ENCODE data around the gene RPRD1A. TPM values are rescaled to one million over a fixed set of nuclear protein-coding genes. Genes with fewer than 3 reads are reported as not detected.
"Not testable (repeated sequence)": the region's sequence is repeated elsewhere in the genome, so short reads cannot be mapped to it uniquely, and the experiment has no call there.

Gene RPRD1A
- 36.7 TPM for polyA plus RNA-seq (2013)

GRCh38 chr18:36067055-36067957 lies at the start of gene RPRD1A:
Gene RPRD1A, minus strand, starts transcription at chr18:36067559. Its CDS starts 155 bp downstream, at chr18:36067404.
- POLR2A ChIA-PET, result interaction anchor here (0.8 kb wide), 1 partner anchor 207 kb away, joined by 4 read pairs; no protein-coding TSS in a partner anchor
- H3K4me3 ChIP-seq (ENCODE audit: control insufficient read depth in 1 of 7, extremely low read depth in 1 of 7, insufficient read depth in 4 of 7, low read depth in 2 of 7, low read length in 6 of 7), result peak within 1 kb of the TSS; percentile 80 to 98 (median 95)
- peak; percentile 95 to 98 (median 97) for DNase-seq
- CTCF ChIA-PET, result interaction anchor here (2.1 kb wide), 1 partner anchor 29 kb away, joined by 6 read pairs; no protein-coding TSS in a partner anchor
- peaks cover 2 to 20% (median 15%) of the 10 kb centered on the region in 4 experiments for H3K4me1 ChIP-seq (ENCODE audit: control extremely low read depth in 1 of 4, control insufficient read depth in 4 of 4, insufficient read depth in 4 of 4, low read length in 3 of 4)
- H3K9me3 ChIP-seq (ENCODE audit: control extremely low read depth in 1 of 5, control insufficient read depth in 4 of 5, insufficient read depth in 2 of 5, low read depth in 1 of 5, low read length in 4 of 5), result no peaks in the 10 kb centered on the region
- peaks cover 0 to 3% (median 0%) of the 10 kb centered on the region in 4 experiments for H3K36me3 ChIP-seq (ENCODE audit: control insufficient read depth in 4 of 4, insufficient read depth in 4 of 4, low read length in 3 of 4)
- H3K27ac ChIP-seq (ENCODE audit: insufficient read depth in 1 of 2, low read depth in 1 of 2, low read length in 2 of 2, poor library complexity in 1 of 2, severe bottlenecking in 2 of 2), result peak within 1 kb of the TSS; percentile 84 to 92
- peaks cover 0 to 5% (median 0%) of the 10 kb centered on the region in 5 experiments for H3K27me3 ChIP-seq (replicated peaks in 2 of 5; ENCODE audit: control insufficient read depth in 4 of 5, insufficient read depth in 5 of 5, low read length in 4 of 5)
- 0% methylated on average over 53 of the region's 66 CpGs for WGBS (ENCODE audit: insufficient coverage)

GRCh38 chr18:36116771-36117170 lies 49.4 kb upstream of the RPRD1A start:
- H3K27ac ChIP-seq (ENCODE audit: insufficient read depth in 1 of 2, low read depth in 1 of 2, low read length in 2 of 2, poor library complexity in 1 of 2, severe bottlenecking in 2 of 2), result not testable (repeated sequence)

GRCh38 chr18:36114738-36115137 lies 47.4 kb upstream of the RPRD1A start:
- no CpG with 5 or more reads among the region's 1 CpG for WGBS (ENCODE audit: insufficient coverage)
- no peak overlapping the region for H3K27ac ChIP-seq (ENCODE audit: insufficient read depth in 1 of 2, low read depth in 1 of 2, low read length in 2 of 2, poor library complexity in 1 of 2, severe bottlenecking in 2 of 2)
- DNase-seq, result no peak
- H3K4me1 ChIP-seq (ENCODE audit: control extremely low read depth in 1 of 4, control insufficient read depth in 4 of 4, insufficient read depth in 4 of 4, low read length in 3 of 4), result no peaks in the 10 kb centered on the region
- ChIA-PET CTCF (no interaction called here), POLR2A (no interaction called here)
- no peaks in the 10 kb centered on the region for H3K27me3 ChIP-seq (replicated peaks in 2 of 5; ENCODE audit: control insufficient read depth in 4 of 5, insufficient read depth in 5 of 5, low read length in 4 of 5)
- H3K36me3 ChIP-seq (ENCODE audit: control insufficient read depth in 4 of 4, insufficient read depth in 4 of 4, low read length in 3 of 4), result peaks cover 19 to 68% (median 32%) of the 10 kb centered on the region in 4 experiments
- H3K9me3 ChIP-seq (ENCODE audit: control extremely low read depth in 1 of 5, control insufficient read depth in 4 of 5, insufficient read depth in 2 of 5, low read depth in 1 of 5, low read length in 4 of 5), result no peaks in the 10 kb centered on the region
- H3K4me3 ChIP-seq (ENCODE audit: control insufficient read depth in 1 of 7, extremely low read depth in 1 of 7, insufficient read depth in 4 of 7, low read depth in 2 of 7, low read length in 6 of 7), result no peak overlapping the region

More at GRCh38 chr18:36116771-36117170, 49.4 kb upstream of the RPRD1A start:
- H3K4me1 ChIP-seq (ENCODE audit: control extremely low read depth in 1 of 4, control insufficient read depth in 4 of 4, insufficient read depth in 4 of 4, low read length in 3 of 4); H3K27me3 ChIP-seq (replicated peaks in 2 of 5; ENCODE audit: control insufficient read depth in 4 of 5, insufficient read depth in 5 of 5, low read length in 4 of 5); H3K9me3 ChIP-seq (ENCODE audit: control extremely low read depth in 1 of 5, control insufficient read depth in 4 of 5, insufficient read depth in 2 of 5, low read depth in 1 of 5, low read length in 4 of 5); H3K4me3 ChIP-seq (ENCODE audit: control insufficient read depth in 1 of 7, extremely low read depth in 1 of 7, insufficient read depth in 4 of 7, low read depth in 2 of 7, low read length in 6 of 7); DNase-seq; POLR2A ChIA-PET; CTCF ChIA-PET: not testable (repeated sequence)
- H3K36me3 ChIP-seq (ENCODE audit: control insufficient read depth in 4 of 4, insufficient read depth in 4 of 4, low read length in 3 of 4), result peaks cover 13 to 77% (median 33%) of the 10 kb centered on the region in 4 experiments
- WGBS (ENCODE audit: insufficient coverage), result 100% methylated on average over 9 of the region's 11 CpGs

DNA sequence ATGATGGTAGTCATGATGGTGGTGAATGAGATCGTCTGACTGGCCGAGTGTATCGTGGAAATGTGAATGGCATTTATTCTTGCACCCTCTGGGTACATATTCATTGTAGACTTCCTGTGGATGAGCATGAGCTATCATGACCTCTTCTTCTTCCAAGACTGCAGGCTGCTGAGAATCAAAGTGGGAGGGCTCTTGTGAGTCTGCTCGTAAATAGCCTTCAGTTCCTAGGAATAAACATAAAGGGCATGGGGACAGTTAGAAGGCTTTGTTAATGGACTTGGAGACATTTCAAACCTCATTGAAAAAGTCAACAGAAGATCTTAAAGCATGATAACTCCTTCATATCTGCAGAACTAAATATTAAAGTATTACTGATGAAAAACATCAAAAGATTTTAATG lies 46.9 kb upstream of the RPRD1A start:
- Histone ChIP-seq H3K27ac (ENCODE audit: insufficient read depth in 1 of 2, low read depth in 1 of 2, low read length in 2 of 2, poor library complexity in 1 of 2, severe bottlenecking in 2 of 2) (no peak overlapping the region), H3K9me3 (ENCODE audit: control extremely low read depth in 1 of 5, control insufficient read depth in 4 of 5, insufficient read depth in 2 of 5, low read depth in 1 of 5, low read length in 4 of 5) (no peaks in the 10 kb centered on the region), H3K4me3 (ENCODE audit: control insufficient read depth in 1 of 7, extremely low read depth in 1 of 7, insufficient read depth in 4 of 7, low read depth in 2 of 7, low read length in 6 of 7) (no peak overlapping the region), H3K4me1 (ENCODE audit: control extremely low read depth in 1 of 4, control insufficient read depth in 4 of 4, insufficient read depth in 4 of 4, low read length in 3 of 4) (no peaks in the 10 kb centered on the region), H3K36me3 (ENCODE audit: control insufficient read depth in 4 of 4, insufficient read depth in 4 of 4, low read length in 3 of 4) (peaks cover 18 to 65% (median 31%) of the 10 kb centered on the region in 4 experiments), H3K27me3 (replicated peaks in 2 of 5; ENCODE audit: control insufficient read depth in 4 of 5, insufficient read depth in 5 of 5, low read length in 4 of 5) (no peaks in the 10 kb centered on the region)
- CTCF ChIA-PET, result no interaction called here
- no peak for DNase-seq
- POLR2A ChIA-PET, result no interaction called here
- WGBS (ENCODE audit: insufficient coverage), result 100% methylated on average over 4 of the region's 4 CpGs

DNA sequence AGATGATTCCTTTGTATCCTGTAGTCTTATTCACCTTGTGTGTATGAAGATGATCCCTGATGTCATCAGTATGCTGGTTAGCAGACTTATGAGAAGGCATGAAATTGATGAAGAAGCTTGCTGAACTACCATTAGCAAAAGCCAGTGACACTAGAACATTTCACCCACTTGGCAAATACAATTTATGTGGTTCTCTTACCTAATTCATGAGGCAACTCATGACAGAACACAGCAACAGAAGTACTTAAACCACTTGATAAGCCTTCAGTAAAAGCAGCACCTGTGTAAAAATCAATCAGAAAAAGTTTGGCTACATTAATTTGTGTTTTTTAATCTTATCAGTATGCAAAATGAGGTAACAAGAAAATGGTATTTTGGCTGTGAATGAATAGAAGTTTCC lies 44.9 kb upstream of the RPRD1A start:
- peaks cover 20 to 64% (median 32%) of the 10 kb centered on the region in 4 experiments for H3K36me3 ChIP-seq (ENCODE audit: control insufficient read depth in 4 of 4, insufficient read depth in 4 of 4, low read length in 3 of 4)
- ChIA-PET CTCF (no interaction called here), POLR2A (no interaction called here)

GRCh38 chr18:36109737-36110136 lies 42.4 kb upstream of the RPRD1A start:
- WGBS (ENCODE audit: insufficient coverage), result no CpG with 5 or more reads among the region's 1 CpG
- Histone ChIP-seq H3K9me3 (ENCODE audit: control extremely low read depth in 1 of 5, control insufficient read depth in 4 of 5, insufficient read depth in 2 of 5, low read depth in 1 of 5, low read length in 4 of 5) (no peaks in the 10 kb centered on the region), H3K4me1 (ENCODE audit: control extremely low read depth in 1 of 4, control insufficient read depth in 4 of 4, insufficient read depth in 4 of 4, low read length in 3 of 4) (no peaks in the 10 kb centered on the region), H3K36me3 (ENCODE audit: control insufficient read depth in 4 of 4, insufficient read depth in 4 of 4, low read length in 3 of 4) (peaks cover 19 to 47% (median 23%) of the 10 kb centered on the region in 4 experiments), H3K27ac (ENCODE audit: insufficient read depth in 1 of 2, low read depth in 1 of 2, low read length in 2 of 2, poor library complexity in 1 of 2, severe bottlenecking in 2 of 2) (no peak overlapping the region), H3K27me3 (replicated peaks in 2 of 5; ENCODE audit: control insufficient read depth in 4 of 5, insufficient read depth in 5 of 5, low read length in 4 of 5) (no peaks in the 10 kb centered on the region), H3K4me3 (ENCODE audit: control insufficient read depth in 1 of 7, extremely low read depth in 1 of 7, insufficient read depth in 4 of 7, low read depth in 2 of 7, low read length in 6 of 7) (no peak overlapping the region)
- ChIA-PET CTCF (no interaction called here), POLR2A (interaction anchor here (0.6 kb wide), 1 partner anchor 10 kb away, joined by 3 read pairs; no protein-coding TSS in a partner anchor)
- no peak for DNase-seq

More for the DNA sequence above, 44.9 kb upstream of the RPRD1A start:
- H3K4me1 ChIP-seq (ENCODE audit: control extremely low read depth in 1 of 4, control insufficient read depth in 4 of 4, insufficient read depth in 4 of 4, low read length in 3 of 4), result no peaks in the 10 kb centered on the region
- H3K27me3 ChIP-seq (replicated peaks in 2 of 5; ENCODE audit: control insufficient read depth in 4 of 5, insufficient read depth in 5 of 5, low read length in 4 of 5), result no peaks in the 10 kb centered on the region
- no peak for DNase-seq
- no peak overlapping the region for H3K4me3 ChIP-seq (ENCODE audit: control insufficient read depth in 1 of 7, extremely low read depth in 1 of 7, insufficient read depth in 4 of 7, low read depth in 2 of 7, low read length in 6 of 7)
- no peak overlapping the region for H3K27ac ChIP-seq (ENCODE audit: insufficient read depth in 1 of 2, low read depth in 1 of 2, low read length in 2 of 2, poor library complexity in 1 of 2, severe bottlenecking in 2 of 2)
- no peaks in the 10 kb centered on the region for H3K9me3 ChIP-seq (ENCODE audit: control extremely low read depth in 1 of 5, control insufficient read depth in 4 of 5, insufficient read depth in 2 of 5, low read depth in 1 of 5, low read length in 4 of 5)

- no peaks in the 10 kb centered on the region for H3K4me1 ChIP-seq (ENCODE audit: control extremely low read depth in 1 of 4, control insufficient read depth in 4 of 4, insufficient read depth in 4 of 4, low read length in 3 of 4)
- H3K4me3 ChIP-seq (ENCODE audit: control insufficient read depth in 1 of 7, extremely low read depth in 1 of 7, insufficient read depth in 4 of 7, low read depth in 2 of 7, low read length in 6 of 7), result no peak overlapping the region
- ChIA-PET POLR2A (no interaction called here), CTCF (no interaction called here)
- H3K9me3 ChIP-seq (ENCODE audit: control extremely low read depth in 1 of 5, control insufficient read depth in 4 of 5, insufficient read depth in 2 of 5, low read depth in 1 of 5, low read length in 4 of 5), result no peaks in the 10 kb centered on the region
- H3K27me3 ChIP-seq (replicated peaks in 2 of 5; ENCODE audit: control insufficient read depth in 4 of 5, insufficient read depth in 5 of 5, low read length in 4 of 5), result no peaks in the 10 kb centered on the region
- WGBS (ENCODE audit: insufficient coverage), result no CpG with 5 or more reads among the region's 5 CpGs
- peaks cover 13 to 39% (median 19%) of the 10 kb centered on the region in 4 experiments for H3K36me3 ChIP-seq (ENCODE audit: control insufficient read depth in 4 of 4, insufficient read depth in 4 of 4, low read length in 3 of 4)
- H3K27ac ChIP-seq (ENCODE audit: insufficient read depth in 1 of 2, low read depth in 1 of 2, low read length in 2 of 2, poor library complexity in 1 of 2, severe bottlenecking in 2 of 2), result no peak overlapping the region
- DNase-seq, result no peak
These were observed 41.2 kb upstream of the RPRD1A start for GRCh38 chr18:36108601-36109000.
